ENCODE data around the gene PALLD. TPM values are rescaled to one million over a fixed set of nuclear protein-coding genes. Genes with fewer than 3 reads are reported as not detected.

Gene PALLD
- total and polyA plus RNA-seq, 12 donors, result 169 to 1,537 (median 667) TPM

- intact Hi-C loops (cut with DNase I), result loop anchor here in 1 of 10 donors (5.0 kb wide), 1 partner anchor 98 kb away; no protein-coding TSS in a partner anchor
- peak in 3 of 8 donors; percentile 5 to 68 (median 62) for ATAC-seq
- Histone ChIP-seq H3K4me3 (no peak overlapping the region), H3K27me3 (no peaks in the 10 kb centered on the region), H3K9me3 (no peaks in the 10 kb centered on the region), H3K36me3 (peaks cover 0 to 61% (median 11%) of the 10 kb centered on the region in 9 donors), H3K27ac (peak overlapping the region in 1 of 10 donors; percentile 5), H3K4me1 (peaks cover 0 to 11% (median 5%) of the 10 kb centered on the region in 9 donors)
- no peak for DNase-seq
- 54 to 66% methylated on average over 8 of the region's 8 CpGs for WGBS, 2 donors
- TF ChIP-seq CTCF (IDR thresholded peaks at IDR 0.05), result no peak
Observed at GRCh38 chr4:168685136-168685809, 188.4 kb downstream of the PALLD start.

GRCh38 chr4:168688584-168688983 lies 191.7 kb downstream of the PALLD start:
- Histone ChIP-seq H3K4me3 (no peak overlapping the region), H3K9me3 (no peaks in the 10 kb centered on the region), H3K36me3 (peaks cover 0 to 55% (median 6%) of the 10 kb centered on the region in 9 donors), H3K4me1 (peaks cover 0 to 30% (median 5%) of the 10 kb centered on the region in 9 donors), H3K27me3 (no peaks in the 10 kb centered on the region), H3K27ac (peak overlapping the region in 4 of 10 donors; percentile 7 to 43 (median 30))
- DNase-seq (no peak), ATAC-seq (peak in 2 of 8 donors; percentile 31 to 37)
- TF ChIP-seq CTCF (IDR thresholded peaks at IDR 0.05), result no peak
- 53 to 58% methylated on average over 3 of the region's 3 CpGs for WGBS, 2 donors
- intact Hi-C loops (cut with DNase I), result loop anchor here in 1 of 10 donors (5.0 kb wide), 1 partner anchor 101 kb away; no protein-coding TSS in a partner anchor

GRCh38 chr4:168689791-168690190 lies 192.9 kb downstream of the PALLD start:
- intact Hi-C loops (cut with DNase I), result loop anchor here in 6 of 10 donors (5.0 to 10.0 kb wide), 4 partner anchors 102 to 425 kb away; no protein-coding TSS in a partner anchor
- no peaks in the 10 kb centered on the region for H3K9me3 ChIP-seq
- H3K4me3 ChIP-seq, result no peak overlapping the region
- ATAC-seq (no peak), DNase-seq (no peak)
- H3K27ac ChIP-seq, result peak overlapping the region in 1 of 10 donors; percentile 75
- no peak for TF ChIP-seq CTCF (IDR thresholded peaks at IDR 0.05)
- WGBS, 2 donors, result 93 to 96% methylated on average over 1 of the region's 1 CpG
- H3K36me3 ChIP-seq, result peaks cover 0 to 58% (median 0%) of the 10 kb centered on the region in 9 donors
- H3K4me1 ChIP-seq, result peaks cover 0 to 34% (median 6%) of the 10 kb centered on the region in 9 donors
- no peaks in the 10 kb centered on the region for H3K27me3 ChIP-seq

- 69 to 75% methylated on average over 2 of the region's 2 CpGs for WGBS, 2 donors
- intact Hi-C loops (cut with DNase I), result loop anchor here in 5 of 10 donors (5.0 to 10.0 kb wide), 4 partner anchors 103 to 425 kb away; no protein-coding TSS in a partner anchor
- no peak for DNase-seq
- no peak for TF ChIP-seq CTCF (IDR thresholded peaks at IDR 0.05)
- Histone ChIP-seq H3K36me3 (peaks cover 0 to 58% (median 0%) of the 10 kb centered on the region in 9 donors), H3K4me1 (peaks cover 0 to 36% (median 6%) of the 10 kb centered on the region in 9 donors), H3K27ac (peak overlapping the region in 1 of 10 donors; percentile 75), H3K4me3 (no peak overlapping the region), H3K9me3 (no peaks in the 10 kb centered on the region), H3K27me3 (no peaks in the 10 kb centered on the region)
- ATAC-seq, result no peak
Observed at GRCh38 chr4:168690199-168690598, 193.3 kb downstream of the PALLD start.
